SK-N-SH (cell line): Measurements from ENCODE around the gene CD46. TPM values are rescaled to one million over a fixed set of nuclear protein-coding genes. Genes with fewer than 3 reads are reported as not detected.

ENCODE experiments used
- CTCF ChIA-PET: fragments of 300-600, 350-600 bp; formaldehyde crosslinking; extraction: SDS; loops from one replicate; lab custom pipeline; 2021; lab: Yijun Ruan, JAX
- POLR2A ChIA-PET: fragments of 350-600 bp; sonication (Branson Sonifier 250); formaldehyde crosslinking; extraction: SDS; loops from one replicate; lab custom pipeline; 2020; ENCODE audit warnings: antibody characterized with exemption, inconsistent platforms; lab: Yijun Ruan, JAX
- DNase-seq: peaks from one replicate; pipeline ENCODE4 v3.0.0; 2012
- H2AFZ ChIP-seq: fragments of 200-600 bp; sonication (generic); 2 replicates; pipeline ENCODE4 v1.8.1; 2016; ENCODE audit warnings: antibody characterized with exemption, mild to moderate bottlenecking, low read depth
- H3F3A ChIP-seq: fragments of 200-600 bp; sonication (generic); replicated peaks from 2 replicates; pipeline ENCODE3; 2016; ENCODE audit warnings: antibody characterized with exemption, mild to moderate bottlenecking; ENCODE audit not compliant: insufficient read depth
- H3K27ac ChIP-seq, 2 experiments: fragments of 200-500 bp in 1 of 2; fragments of 200-600 bp in 1 of 2; sonication (Bioruptor generic) in 1 of 2; sonication (generic), shearing (Covaris generic) in 1 of 2; 2 replicates each; pipeline versions ENCODE4 v1.5.1 to v1.6.1; 2014 to 2016; ENCODE audit warnings: low read depth in 2 of 2, inconsistent platforms in 1 of 2, low read length in 1 of 2, mild to moderate bottlenecking in 1 of 2, mixed read lengths in 1 of 2
- H3K27me3 ChIP-seq: fragments of 200-600 bp; sonication (generic), shearing (Covaris generic); 2 replicates; pipeline ENCODE4 v1.6.1; 2016; ENCODE audit warnings: mixed run types; ENCODE audit not compliant: insufficient read depth
- H3K36me3 ChIP-seq, 2 experiments: fragments of 200-500 bp in 1 of 2; fragments of 200-600 bp in 1 of 2; sonication (Bioruptor generic) in 1 of 2; sonication (generic) in 1 of 2; replicated peaks in 1 of 2; 2 replicates each; pipeline versions ENCODE3 to v1.5.1; 2014 to 2016; ENCODE audit warnings: low read length in 1 of 2, mild to moderate bottlenecking in 1 of 2; ENCODE audit not compliant: insufficient read depth in 2 of 2, control insufficient read depth in 1 of 2
- H3K4me1 ChIP-seq, 2 experiments: fragments of 200-500 bp in 1 of 2; fragments of 200-600 bp in 1 of 2; sonication (Bioruptor generic) in 1 of 2; sonication (generic), shearing (Covaris generic) in 1 of 2; 2 replicates each; pipeline versions ENCODE4 v1.5.1 to v1.6.1; 2014 to 2016; ENCODE audit warnings: low read depth in 1 of 2, low read length in 1 of 2, mixed run types in 1 of 2; ENCODE audit not compliant: insufficient read depth in 2 of 2, control insufficient read depth in 1 of 2
- H3K4me2 ChIP-seq: fragments of 200-600 bp; sonication (generic), shearing (Covaris generic); 2 replicates; pipeline ENCODE4 v1.6.1; 2017; ENCODE audit warnings: mixed run types
- H3K4me3 ChIP-seq, 2 experiments: fragments of 200-500 bp in 1 of 2; fragments of 200-600 bp in 1 of 2; sonication (Bioruptor generic) in 1 of 2; sonication (generic), shearing (Covaris generic) in 1 of 2; 2 replicates each; pipeline versions ENCODE4 v1.5.1 to v1.8.1; 2014 to 2016; ENCODE audit warnings: low read depth in 2 of 2, inconsistent platforms in 1 of 2, low read length in 1 of 2, mild to moderate bottlenecking in 1 of 2, mixed read lengths in 1 of 2, moderate library complexity in 1 of 2
- H3K79me2 ChIP-seq: fragments of 200-600 bp; sonication (generic); 2 replicates; pipeline ENCODE4 v1.8.1; 2017; ENCODE audit warnings: mild to moderate bottlenecking; ENCODE audit not compliant: insufficient read depth
- H3K9ac ChIP-seq: fragments of 200-600 bp; sonication (generic); 2 replicates; pipeline ENCODE4 v1.6.1; 2017; ENCODE audit warnings: mixed run types
- H3K9me2 ChIP-seq: fragments of 200-600 bp; sonication (generic); 2 replicates; pipeline ENCODE4 v1.6.1; 2017; ENCODE audit warnings: mixed run types
- H3K9me3 ChIP-seq: fragments of 200-600 bp; sonication (generic); 2 replicates; pipeline ENCODE4 v1.6.1; 2017; ENCODE audit warnings: mixed run types, mild to moderate bottlenecking, moderate library complexity
- H4K20me1 ChIP-seq: fragments of 200-600 bp; sonication (generic); 2 replicates; pipeline ENCODE4 v1.6.1; 2017; ENCODE audit warnings: mild to moderate bottlenecking, mixed run types; ENCODE audit not compliant: insufficient read depth
- CHD2 ChIP-seq: fragments of 150-350 bp; IDR thresholded peaks from 2 replicates; pipeline ENCODE4 v1.6.1; 2018; ENCODE audit warnings: low read length; ENCODE audit not compliant: partially characterized antibody
- CTCF ChIP-seq: fragments of 200-600 bp; sonication (generic); IDR thresholded peaks from 2 replicates; pipeline ENCODE4 v1.6.1; 2017; ENCODE audit warnings: antibody characterized with exemption, mild to moderate bottlenecking, moderate library complexity
- ELF1 ChIP-seq: IDR thresholded peaks from 2 replicates; pipeline ENCODE4 v1.4.0; 2012
- FOXJ3 ChIP-seq: sonication (generic); formaldehyde crosslinking; IDR thresholded peaks from 2 replicates; pipeline ENCODE4 v1.5.1; 2020; ENCODE audit warnings: mild to moderate bottlenecking, missing genetic modification reagents
- FOXM1 ChIP-seq: IDR thresholded peaks from 2 replicates; pipeline ENCODE4 v1.4.0; 2012; ENCODE audit warnings: low read depth, mild to moderate bottlenecking
- IRF3 ChIP-seq: fragments of 150-350 bp; IDR thresholded peaks from 2 replicates; pipeline ENCODE4 v1.6.1; 2016; ENCODE audit warnings: mild to moderate bottlenecking, low read depth, low read length
- MEF2A ChIP-seq: IDR thresholded peaks from 2 replicates; pipeline ENCODE4 v1.4.0; 2012; ENCODE audit warnings: low read depth, borderline replicate concordance
- NRF1 ChIP-seq: IDR thresholded peaks from 2 replicates; pipeline ENCODE4 v1.6.1; 2012; ENCODE audit warnings: low read depth, mild to moderate bottlenecking, low read length
- PBX3 ChIP-seq: IDR thresholded peaks from 2 replicates; pipeline ENCODE4; 2012
- RAD21 ChIP-seq: IDR thresholded peaks from 2 replicates; pipeline ENCODE4 v1.6.1; 2012; ENCODE audit warnings: mild to moderate bottlenecking, low read length
- RFX5 ChIP-seq: IDR thresholded peaks from 2 replicates; pipeline ENCODE4 v1.6.1; 2012; ENCODE audit warnings: mild to moderate bottlenecking, improper control_type of control experiment, low read length
- RXRA ChIP-seq: IDR thresholded peaks from 2 replicates; pipeline ENCODE4 v1.4.0; 2012; ENCODE audit warnings: low read depth, mild to moderate bottlenecking, borderline replicate concordance
- TEAD4 ChIP-seq: IDR thresholded peaks from 2 replicates; pipeline ENCODE4 v1.4.0; 2012; ENCODE audit warnings: mild to moderate bottlenecking, borderline replicate concordance; ENCODE audit not compliant: insufficient read depth
- USF2 ChIP-seq: fragments of 150-350 bp; IDR thresholded peaks from 2 replicates; pipeline ENCODE4 v1.6.1; 2017; ENCODE audit warnings: antibody characterized with exemption, low read length, low read depth, borderline replicate concordance
- WGBS: methylation state at CpG from one replicate; pipeline ENCODE4 v1.1.6; 2017; ENCODE audit warnings: low lambda C conversion rate; 5-methylcytosine and 5-hydroxymethylcytosine counted together
- polyA plus RNA-seq, 3 experiments: library from polyadenylated mRNA; depleted of rRNA; stranded (reverse); fragments of >200 nt; gene quantifications; 2 replicates each; pipeline ENCODE4 v1.2.3, GENCODE V29; 2012

The CD46 gene
- polyA plus RNA-seq, 1 of the 3 experiments (the other 2 are of a cell fraction) = 56.0 TPM

GRCh38 chr1:207798847-207799246, 47.0 kb downstream of the CD46 start:
- H2AFZ ChIP-seq = no peak overlapping the region
- H3K36me3 ChIP-seq = peaks cover 10 to 43% of the 10 kb centered on the region in 2 experiments
- no peak overlapping the region for H3K27ac ChIP-seq
- POLR2A ChIA-PET = no interaction called here
- no peaks in the 10 kb centered on the region for H3K79me2 ChIP-seq
- WGBS = 96% methylated on average over 5 of the region's 6 CpGs
- H3K4me3 ChIP-seq = no peak overlapping the region
- CTCF ChIA-PET = interaction anchor here (1.8 to 3.8 kb wide), 3 partner anchors 12 to 45 kb away, joined by 5 to 35 read pairs (median 8); partner anchors contain the start of gene CD46
- no peak for TF ChIP-seq TEAD4
- TF ChIP-seq RXRA = no peak
- TF ChIP-seq PBX3 = no peak
- TF ChIP-seq CHD2 = no peak
- no peak for TF ChIP-seq CTCF
- H3K9me2 ChIP-seq = no peaks in the 10 kb centered on the region
- no peaks in the 10 kb centered on the region for H3K27me3 ChIP-seq
- no peak for DNase-seq
- no peak overlapping the region for H3K4me2 ChIP-seq
- H4K20me1 ChIP-seq = no peaks in the 10 kb centered on the region
- peaks cover 18% of the 10 kb centered on the region for H3F3A ChIP-seq
- no peak overlapping the region for H3K9ac ChIP-seq
- H3K4me1 ChIP-seq = no peaks in the 10 kb centered on the region; a peak in 2 of 4 replicates
- H3K9me3 ChIP-seq = no peaks in the 10 kb centered on the region

GRCh38 chr1:207799989-207800648, 48.3 kb downstream of the CD46 start:
- DNase-seq = no peak
- no peak overlapping the region for H3K9ac ChIP-seq
- H3K27ac ChIP-seq = no peak overlapping the region
- H3K9me2 ChIP-seq = no peaks in the 10 kb centered on the region
- H3K4me1 ChIP-seq = no peaks in the 10 kb centered on the region; a peak in 1 of 4 replicates
- no peaks in the 10 kb centered on the region for H4K20me1 ChIP-seq
- H2AFZ ChIP-seq = no peak overlapping the region
- H3K4me3 ChIP-seq = no peak overlapping the region
- H3K36me3 ChIP-seq = peaks cover 10 to 37% of the 10 kb centered on the region in 2 experiments
- no peaks in the 10 kb centered on the region for H3K9me3 ChIP-seq
- POLR2A ChIA-PET = no interaction called here
- TF ChIP-seq MEF2A = no peak
- no peak for TF ChIP-seq ELF1
- no peak for TF ChIP-seq RFX5
- TF ChIP-seq CTCF = no peak
- no peak for TF ChIP-seq NRF1
- TF ChIP-seq RAD21 = no peak
- TF ChIP-seq FOXJ3 (CRISPR knock-in tag) = no peak
- TF ChIP-seq USF2 = no peak
- no peak for TF ChIP-seq PBX3
- no peak for TF ChIP-seq IRF3
- TF ChIP-seq FOXM1 = no peak
- H3F3A ChIP-seq = peaks cover 18% of the 10 kb centered on the region
- H3K27me3 ChIP-seq = no peaks in the 10 kb centered on the region
- H3K79me2 ChIP-seq = no peaks in the 10 kb centered on the region
- 92% methylated on average over 5 of the region's 6 CpGs for WGBS
- H3K4me2 ChIP-seq = no peak overlapping the region
- CTCF ChIA-PET = interaction anchor here (0.8 to 2.5 kb wide), 4 partner anchors 11 to 221 kb away, joined by 3 to 8 read pairs (median 4); no protein-coding TSS in a partner anchor
